T-helper 17 cell (primary cell): Measurements from ENCODE around the gene ZNF630. TPM values are rescaled to one million over a fixed set of nuclear protein-coding genes. Genes with fewer than 3 reads are reported as not detected.
A peak's percentile ranks its signal among the peaks of the same experiment; 100 is the strongest.
"Not testable (repeated sequence)": the region's sequence is repeated elsewhere in the genome, so short reads cannot be mapped to it uniquely, and the experiment has no call there.

Experiments
- ATAC-seq: fragments of 150-1000 bp; cut with Tn5 transposase; 2 replicates; pipeline ENCODE4 v1.10.0; 2021; ENCODE audit warnings: mild to moderate bottlenecking, moderate library complexity
- DNase-seq, 3 donors: peaks; one replicate each; pipeline versions ENCODE4 v3.0.0 to v3.0.0-alpha.2; 2020 to 2021
- H3K9me3 ChIP-seq: one replicate; pipeline ENCODE4 v1.7.0; 2013; ENCODE audit warnings: low read length, mild to moderate bottlenecking; ENCODE audit not compliant: control insufficient read depth, poor library complexity, severe bottlenecking
- H3K27ac Mint-ChIP-seq: one replicate; pipeline ENCODE4 v1.8.0; 2022; ENCODE audit warnings: mild to moderate bottlenecking, moderate library complexity, mixed read lengths
- H3K27me3 Mint-ChIP-seq: one replicate; pipeline ENCODE4 v1.8.0; 2022; ENCODE audit warnings: mixed read lengths
- H3K36me3 Mint-ChIP-seq: one replicate; pipeline ENCODE4 v1.8.0; 2022; ENCODE audit warnings: low read depth, mixed read lengths
- H3K4me1 Mint-ChIP-seq: one replicate; pipeline ENCODE4 v1.8.0; 2022; ENCODE audit warnings: mild to moderate bottlenecking, mixed read lengths
- H3K4me3 Mint-ChIP-seq: one replicate; pipeline ENCODE4 v1.8.0; 2022; ENCODE audit warnings: mild to moderate bottlenecking, moderate library complexity, mixed read lengths
- total RNA-seq, 4 donors: library from RNA in 2 of 4; stranded (reverse) in 2 of 4; gene quantifications; one replicate each; pipeline ENCODE4 v1.2.3 and lab custom pipeline; 2022 to 2026

The ZNF630 gene
- total RNA-seq, 2 donors from 2014 or later = 1.3 to 2.1 TPM

DNA sequence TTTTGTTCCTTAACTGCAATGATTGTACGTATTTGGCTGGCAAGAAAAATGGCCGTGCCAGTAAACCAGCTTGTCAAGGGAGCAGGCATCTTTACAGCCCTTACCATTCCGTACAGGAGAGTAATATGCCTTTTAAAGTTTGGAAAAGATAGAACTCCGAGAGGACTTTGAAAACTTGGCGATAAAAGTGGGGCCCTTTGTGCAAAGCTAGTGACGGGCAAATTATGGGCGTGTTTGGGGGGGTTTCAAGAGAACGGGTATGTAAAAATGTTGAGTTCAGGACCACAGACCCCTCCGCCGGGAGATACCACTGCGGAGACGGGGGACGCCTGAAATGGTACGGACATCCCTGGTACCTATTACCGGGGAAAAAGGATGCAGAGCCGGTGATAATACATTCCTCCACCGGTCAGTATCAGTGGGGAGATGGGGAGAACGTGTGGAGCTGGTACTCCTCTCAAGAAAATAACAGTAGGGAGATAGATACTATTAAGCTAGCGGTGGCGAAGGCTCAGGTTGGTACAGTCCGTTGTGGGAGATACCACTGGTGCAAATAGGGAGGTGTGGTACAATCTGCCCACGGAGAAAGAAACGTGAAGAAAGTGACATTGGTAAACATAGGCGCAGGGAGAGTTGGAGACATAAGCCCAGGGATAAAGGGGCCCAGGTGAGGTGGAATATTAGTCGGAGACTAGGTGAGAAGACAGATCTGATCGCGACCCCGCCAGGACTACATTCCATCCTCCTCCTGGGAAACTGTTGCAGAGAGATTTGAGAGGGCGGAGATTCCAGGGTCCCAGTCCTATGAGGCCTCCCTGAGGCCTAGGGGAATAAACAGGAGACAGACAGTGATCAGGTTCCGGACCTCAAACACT lies 50.2 kb downstream of the ZNF630 start:
- H3K9me3 ChIP-seq = no peaks in the 10 kb centered on the region
- ATAC-seq = peak; percentile 69
- Mint-ChIP-seq H3K4me3 (peak overlapping the region; percentile 93), H3K27ac (peak overlapping the region; percentile 97), H3K4me1 (peaks cover 8% of the 10 kb centered on the region), H3K36me3 (no peaks in the 10 kb centered on the region), H3K27me3 (no peaks in the 10 kb centered on the region)
- DNase-seq = peak; percentile 49 to 64 (median 56)

GRCh38 chrX:48020472-48020871 lies 51.0 kb downstream of the ZNF630 start:
- not testable (repeated sequence) for H3K9me3 ChIP-seq, H3K36me3 Mint-ChIP-seq, ATAC-seq, H3K27me3 Mint-ChIP-seq, H3K4me1 Mint-ChIP-seq
- Mint-ChIP-seq H3K27ac (peak overlapping the region; percentile 97), H3K4me3 (peak overlapping the region; percentile 36)
- DNase-seq = peak in 1 of 3 donors; percentile 12

GRCh38 chrX:48019892-48020291 lies 51.5 kb downstream of the ZNF630 start:
- not testable (repeated sequence) for H3K27ac Mint-ChIP-seq, H3K4me1 Mint-ChIP-seq, H3K36me3 Mint-ChIP-seq, H3K9me3 ChIP-seq, DNase-seq, H3K27me3 Mint-ChIP-seq
- peak; percentile 77 for ATAC-seq
- peak overlapping the region; percentile 36 for H3K4me3 Mint-ChIP-seq

- not testable (repeated sequence) for H3K27me3 Mint-ChIP-seq, DNase-seq, H3K27ac Mint-ChIP-seq, H3K9me3 ChIP-seq, H3K4me3 Mint-ChIP-seq, H3K36me3 Mint-ChIP-seq, ATAC-seq, H3K4me1 Mint-ChIP-seq
Measured at GRCh38 chrX:48016583-48017310, 54.7 kb downstream of the ZNF630 start.

DNA sequence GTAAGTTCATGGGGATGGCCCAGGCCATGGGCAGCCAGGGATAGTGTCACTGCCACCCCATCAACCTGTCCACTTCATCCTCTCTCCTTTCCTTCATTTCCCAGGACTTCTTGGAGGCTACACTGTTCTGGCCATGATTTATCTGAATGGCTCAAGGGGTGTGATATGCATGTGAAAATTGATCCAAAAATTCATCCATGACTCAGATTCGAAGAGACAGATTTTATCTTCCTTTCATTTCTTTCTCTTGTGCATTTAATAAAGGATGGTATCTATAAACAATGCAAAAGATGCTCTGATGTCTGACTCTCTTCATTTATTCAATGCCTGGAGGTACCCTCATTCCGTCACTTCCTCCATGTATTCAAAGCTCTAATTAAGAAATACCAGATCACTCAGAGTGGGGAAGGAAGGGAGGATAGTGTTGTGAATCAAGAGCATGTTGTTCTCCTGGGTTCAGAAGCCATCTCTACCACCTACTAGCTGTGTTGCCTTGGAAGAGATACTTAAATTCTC lies 61.9 kb downstream of the ZNF630 start:
- H3K27ac Mint-ChIP-seq, H3K27me3 Mint-ChIP-seq, DNase-seq, H3K9me3 ChIP-seq, H3K4me1 Mint-ChIP-seq, H3K4me3 Mint-ChIP-seq, ATAC-seq, H3K36me3 Mint-ChIP-seq: not testable (repeated sequence)

Other genes starting within 250 kb of the ZNF630 start
- 10 to 100 TPM; 10.0 to 10.4 TPM for gene ZNF81, start 234.7 kb downstream of the ZNF630 start, total RNA-seq
- gene ZNF182, start 67.7 kb downstream of the ZNF630 start, total RNA-seq = 1 to 10 TPM; 4.7 to 6.4 TPM
- not detected for gene SPACA5, start 64.7 kb downstream of the ZNF630 start, total RNA-seq
- not detected for gene SPACA5B, start 59.0 kb upstream of the ZNF630 start, total RNA-seq
- not detected for gene SSX5, start 125.2 kb upstream of the ZNF630 start, total RNA-seq
- gene SSX1, start 183.8 kb upstream of the ZNF630 start, total RNA-seq = not detected